ENCODE data around the gene HAPLN3.

GRCh38 chr15:88902846-88903245, 7.5 kb upstream of the HAPLN3 start:
- no peak for TF ChIP-seq CTCF (IDR thresholded peaks at IDR 0.05 in 8 of 11, conservative IDR thresholded peaks at IDR 0.05 in 3 of 11)
- no peak for TF ChIP-seq POLR2AphosphoS5 (IDR thresholded peaks at IDR 0.05)
